HG03558 (cell line): ENCODE measurements around the gene WDR72.
"Not testable (repeated sequence)": the region's sequence is repeated elsewhere in the genome, so short reads cannot be mapped to it uniquely, and the experiment has no call there.

Experiments used
- ATAC-seq: cut with Tn5 transposase; IDR thresholded peaks from one replicate; pipeline ENCODE4 v1.9.1; 2021; ENCODE audit warnings: moderate number of reproducible peaks; ENCODE audit not compliant: unreplicated experiment; ENCODE audit errors: extremely low read depth

The WDR72 gene

GRCh38 chr15:53759411-53759931 lies at the start of gene WDR72:
Gene WDR72 (minus strand): TSS chr15:53759663. CDS start chr15:53733149, 26,514 bp downstream.
- ATAC-seq = no peak

- ATAC-seq = no peak
Measured at GRCh38 chr15:53808058-53808706, 48.7 kb upstream of the WDR72 start.

- ATAC-seq = no peak
Measured at GRCh38 chr15:53807501-53807900, 48.0 kb upstream of the WDR72 start.

GRCh38 chr15:53802672-53803071 lies 43.2 kb upstream of the WDR72 start:
- ATAC-seq = no peak

GRCh38 chr15:53791581-53791980 lies 32.1 kb upstream of the WDR72 start:
- ATAC-seq = no peak

GRCh38 chr15:53789654-53790375 lies 30.4 kb upstream of the WDR72 start:
- no peak for ATAC-seq

- no peak for ATAC-seq
Measured at GRCh38 chr15:53786401-53786800, 26.9 kb upstream of the WDR72 start.

GRCh38 chr15:53785241-53785640 lies 25.8 kb upstream of the WDR72 start:
- ATAC-seq = not testable (repeated sequence)

- ATAC-seq = no peak
Measured at GRCh38 chr15:53762916-53763315, 3.5 kb upstream of the WDR72 start.

- no peak for ATAC-seq
Measured at GRCh38 chr15:53758412-53758811, 1.1 kb downstream of the WDR72 start.

- no peak for ATAC-seq
Measured at GRCh38 chr15:53757906-53758305, 1.6 kb downstream of the WDR72 start.

GRCh38 chr15:53753813-53754212 lies 5.7 kb downstream of the WDR72 start:
- no peak for ATAC-seq

- ATAC-seq = no peak
Measured at GRCh38 chr15:53752406-53752805, 7.1 kb downstream of the WDR72 start.

GRCh38 chr15:53747501-53748068 lies 11.9 kb downstream of the WDR72 start:
- ATAC-seq = no peak

GRCh38 chr15:53746101-53746500 lies 13.4 kb downstream of the WDR72 start:
- no peak for ATAC-seq

GRCh38 chr15:53739651-53740050 lies 19.8 kb downstream of the WDR72 start:
- ATAC-seq = no peak

GRCh38 chr15:53739187-53739586 lies 20.3 kb downstream of the WDR72 start:
- no peak for ATAC-seq

GRCh38 chr15:53721334-53722087 lies 38.0 kb downstream of the WDR72 start:
- no peak for ATAC-seq

- ATAC-seq = no peak
Measured at GRCh38 chr15:53716909-53717876, 42.3 kb downstream of the WDR72 start.
